Upper lobe of left lung (tissue), 6 donors: ENCODE results near the gene TRIM7. TPM values are rescaled to one million over a fixed set of nuclear protein-coding genes. Genes with fewer than 3 reads are reported as not detected.
"Not testable (repeated sequence)": the region's sequence is repeated elsewhere in the genome, so short reads cannot be mapped to it uniquely, and the experiment has no call there.

ENCODE experiments used
- ATAC-seq, 2 donors: fragments of 200-7000 bp; cut with Tn5 transposase; one replicate each; pipeline ENCODE4 v1.9.1; 2022; ENCODE audit warnings: mild to moderate bottlenecking in 2 of 2, moderate library complexity in 2 of 2; ENCODE audit not compliant: low FRiP score in 2 of 2
- DNase-seq, 2 donors: peaks; one replicate each; pipeline ENCODE4 v3.0.0-alpha.2; 2019 to 2020
- H3K27ac ChIP-seq, 4 donors: fragments of 200-600 bp; sonication (generic); one replicate each; pipeline ENCODE4 v1.5.1; 2016 to 2019
- H3K27me3 ChIP-seq, 4 donors: fragments of 200-600 bp; sonication (generic); one replicate each; pipeline ENCODE4 v1.5.1; 2017 to 2019
- H3K36me3 ChIP-seq, 4 donors: fragments of 200-600 bp; sonication (generic); one replicate each; pipeline ENCODE4 v1.5.1; 2016 to 2019
- H3K4me1 ChIP-seq, 4 donors: fragments of 200-600 bp; sonication (generic); one replicate each; pipeline ENCODE4 v1.5.1; 2018 to 2019
- H3K4me3 ChIP-seq, 4 donors: fragments of 200-600 bp; sonication (generic); one replicate each; pipeline ENCODE4 v1.5.1; 2017 to 2019; ENCODE audit warnings: mild to moderate bottlenecking in 2 of 4, moderate library complexity in 1 of 4
- H3K9me3 ChIP-seq, 4 donors: fragments of 200-600 bp; sonication (generic); one replicate each; pipeline ENCODE4 v1.5.1; 2018 to 2019
- CTCF ChIP-seq, 6 experiments: fragments of 450-650 bp in 4 of 6; fragments of 200-600 bp in 2 of 6; sonication (generic) in 2 of 6; IDR thresholded peaks; one replicate each; pipeline ENCODE4 v1.5.1; 2016 to 2019; ENCODE audit warnings: antibody characterized with exemption in 6 of 6
- EP300 ChIP-seq, 4 donors: sonication (generic); formaldehyde crosslinking; IDR thresholded peaks; one replicate each; pipeline ENCODE4 v1.5.1; 2017; ENCODE audit warnings: antibody characterized with exemption in 4 of 4, control low read depth in 2 of 4
- POLR2A ChIP-seq, 4 donors: fragments of 450-650 bp; IDR thresholded peaks; one replicate each; pipeline ENCODE4 v1.5.1; 2016 to 2017; ENCODE audit warnings: antibody characterized with exemption in 4 of 4, mild to moderate bottlenecking in 2 of 4
- POLR2AphosphoS5 ChIP-seq, 2 donors: sonication (generic); formaldehyde crosslinking; IDR thresholded peaks; one replicate each; pipeline ENCODE4 v1.5.1; 2017; ENCODE audit warnings: antibody characterized with exemption in 2 of 2
- WGBS, 2 donors: methylation state at CpG; one replicate each; pipeline ENCODE4 v1.1.5; 2017 to 2018; 5-methylcytosine and 5-hydroxymethylcytosine counted together
- total RNA-seq, 6 donors: library from RNA; depleted of rRNA in 4 of 6; stranded (reverse); fragments of >200 nt in 4 of 6; gene quantifications; one replicate each; pipeline versions ENCODE4 v1.1.0 to v1.2.1, GENCODE V29; 2016 to 2021
- donor health status: DM: no; HTN: no; CAD: no; lungs with moderate emphysema.
- donor health status: DM: no; HTN: yes; CAD: no; lungs with severe emphysema.

TRIM7 gene
- total RNA-seq, 6 donors from 2014 or later = 0.83 to 6.7 (median 2.9) TPM

GRCh38 chr5:181182651-181183050 is 22.3 kb downstream of the TRIM7 start:
- Histone ChIP-seq H3K4me1 (peaks cover 9 to 33% (median 15%) of the 10 kb centered on the region in 4 donors), H3K27ac (no peak overlapping the region), H3K27me3 (no peaks in the 10 kb centered on the region), H3K9me3 (no peaks in the 10 kb centered on the region), H3K36me3 (no peaks in the 10 kb centered on the region), H3K4me3 (no peak overlapping the region)
- no peak for DNase-seq
- ATAC-seq = no peak
- WGBS, 2 donors = 63 to 71% methylated on average over 12 of the region's 12 CpGs
- TF ChIP-seq EP300 (IDR thresholded peaks at IDR 0.05) (no peak), CTCF (IDR thresholded peaks at IDR 0.05) (no peak), POLR2A (IDR thresholded peaks at IDR 0.05) (no peak), POLR2AphosphoS5 (IDR thresholded peaks at IDR 0.05) (no peak)

GRCh38 chr5:181181650-181182565 is 23.1 kb downstream of the TRIM7 start:
- no peaks in the 10 kb centered on the region for H3K36me3 ChIP-seq
- DNase-seq (peak in 1 of 2 donors; percentile 78), ATAC-seq (peak; percentile 63 to 84)
- H3K27ac ChIP-seq = no peak overlapping the region
- no peaks in the 10 kb centered on the region for H3K9me3 ChIP-seq
- H3K27me3 ChIP-seq = no peaks in the 10 kb centered on the region
- H3K4me1 ChIP-seq = peaks cover 9 to 28% (median 14%) of the 10 kb centered on the region in 4 donors
- H3K4me3 ChIP-seq = no peak overlapping the region
- TF ChIP-seq CTCF (IDR thresholded peaks at IDR 0.05) = peak; percentile 63 to 88 (median 80)
- TF ChIP-seq POLR2A (IDR thresholded peaks at IDR 0.05) = no peak
- 50 to 54% methylated on average over 25 of the region's 25 CpGs for WGBS, 2 donors

- not testable (repeated sequence) for H3K27me3 ChIP-seq, H3K4me3 ChIP-seq, ATAC-seq, H3K9me3 ChIP-seq, H3K36me3 ChIP-seq, DNase-seq, H3K27ac ChIP-seq
- H3K4me1 ChIP-seq = peaks cover 0 to 20% (median 6%) of the 10 kb centered on the region in 4 donors
- 73 to 75% methylated on average over 14 of the region's 14 CpGs for WGBS, 2 donors
These were observed 27.4 kb downstream of the TRIM7 start for GRCh38 chr5:181177559-181177958.

- H3K27me3 ChIP-seq = peaks cover 0 to 10% (median 0%) of the 10 kb centered on the region in 4 donors
- no peak for ATAC-seq
- H3K4me1 ChIP-seq = peaks cover 0 to 12% (median 6%) of the 10 kb centered on the region in 4 donors
- H3K36me3 ChIP-seq = no peaks in the 10 kb centered on the region
- H3K9me3 ChIP-seq = no peaks in the 10 kb centered on the region
- no peak for DNase-seq
- H3K27ac ChIP-seq = no peak overlapping the region
- H3K4me3 ChIP-seq = no peak overlapping the region
- TF ChIP-seq EP300 (IDR thresholded peaks at IDR 0.05) (no peak), POLR2AphosphoS5 (IDR thresholded peaks at IDR 0.05) (no peak), CTCF (IDR thresholded peaks at IDR 0.05) (no peak), POLR2A (IDR thresholded peaks at IDR 0.05) (no peak)
- 72 to 77% methylated on average over 3 of the region's 3 CpGs for WGBS, 2 donors
These were observed 28.6 kb downstream of the TRIM7 start for GRCh38 chr5:181176254-181176952.
